Measurements from ENCODE around the gene EMILIN2.
"Not testable (repeated sequence)": the region's sequence is repeated elsewhere in the genome, so short reads cannot be mapped to it uniquely, and the experiment has no call there.

The EMILIN2 gene

GRCh38 chr18:2826581-2826980, 20.2 kb upstream of the EMILIN2 start:
- TF ChIP-seq, protein P1, sequence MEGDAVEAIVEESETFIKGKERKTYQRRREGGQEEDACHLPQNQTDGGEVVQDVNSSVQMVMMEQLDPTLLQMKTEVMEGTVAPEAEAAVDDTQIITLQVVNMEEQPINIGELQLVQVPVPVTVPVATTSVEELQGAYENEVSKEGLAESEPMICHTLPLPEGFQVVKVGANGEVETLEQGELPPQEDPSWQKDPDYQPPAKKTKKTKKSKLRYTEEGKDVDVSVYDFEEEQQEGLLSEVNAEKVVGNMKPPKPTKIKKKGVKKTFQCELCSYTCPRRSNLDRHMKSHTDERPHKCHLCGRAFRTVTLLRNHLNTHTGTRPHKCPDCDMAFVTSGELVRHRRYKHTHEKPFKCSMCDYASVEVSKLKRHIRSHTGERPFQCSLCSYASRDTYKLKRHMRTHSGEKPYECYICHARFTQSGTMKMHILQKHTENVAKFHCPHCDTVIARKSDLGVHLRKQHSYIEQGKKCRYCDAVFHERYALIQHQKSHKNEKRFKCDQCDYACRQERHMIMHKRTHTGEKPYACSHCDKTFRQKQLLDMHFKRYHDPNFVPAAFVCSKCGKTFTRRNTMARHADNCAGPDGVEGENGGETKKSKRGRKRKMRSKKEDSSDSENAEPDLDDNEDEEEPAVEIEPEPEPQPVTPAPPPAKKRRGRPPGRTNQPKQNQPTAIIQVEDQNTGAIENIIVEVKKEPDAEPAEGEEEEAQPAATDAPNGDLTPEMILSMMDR (IDR thresholded peaks at IDR 0.05), result no peak
- no peak for TF ChIP-seq ZFX (IDR thresholded peaks at IDR 0.05; ENCODE audit: borderline replicate concordance)
- H3K27ac ChIP-seq, result no peak overlapping the region

DNA sequence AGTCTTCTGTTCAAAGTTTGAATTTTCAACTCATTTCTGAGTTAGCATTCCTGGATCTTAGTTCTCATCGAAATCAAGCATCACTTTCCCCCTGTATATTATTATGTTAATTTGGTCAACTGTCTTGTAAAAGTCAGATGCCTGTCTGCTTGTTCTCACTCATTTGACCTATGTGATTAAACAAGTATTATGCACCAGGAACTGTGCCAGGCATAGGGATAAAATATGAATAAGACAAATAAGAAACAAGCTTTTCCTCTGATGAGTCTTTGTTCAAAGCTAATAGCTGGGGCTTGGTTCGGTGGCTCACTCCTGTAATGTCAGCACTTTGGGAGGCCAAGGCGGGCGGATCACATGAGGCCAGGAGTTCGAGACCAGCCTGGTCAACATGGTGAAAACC, 19.7 kb upstream of the EMILIN2 start:
- TF ChIP-seq, protein P1 (IDR thresholded peaks at IDR 0.05), result no peak
- no peak for TF ChIP-seq ZFX (IDR thresholded peaks at IDR 0.05; ENCODE audit: borderline replicate concordance)
- H3K27ac ChIP-seq, result no peak overlapping the region

GRCh38 chr18:2836118-2836517, 10.7 kb upstream of the EMILIN2 start:
- H3K27ac ChIP-seq, result not testable (repeated sequence)

- H3K27ac ChIP-seq, result not testable (repeated sequence)
Measured at GRCh38 chr18:2837290-2837689, 9.5 kb upstream of the EMILIN2 start.

- H3K27ac ChIP-seq, result no peak overlapping the region
- no peak for TF ChIP-seq ZFX (IDR thresholded peaks at IDR 0.05; ENCODE audit: borderline replicate concordance)
- TF ChIP-seq, protein P1 (IDR thresholded peaks at IDR 0.05), result no peak
Measured at GRCh38 chr18:2839202-2839601, 7.6 kb upstream of the EMILIN2 start.

GRCh38 chr18:2840521-2840920, 6.3 kb upstream of the EMILIN2 start:
- TF ChIP-seq, protein P1 (IDR thresholded peaks at IDR 0.05), result no peak
- TF ChIP-seq ZFX (IDR thresholded peaks at IDR 0.05; ENCODE audit: borderline replicate concordance), result no peak
- no peak overlapping the region for H3K27ac ChIP-seq

GRCh38 chr18:2843146-2843545, 3.7 kb upstream of the EMILIN2 start:
- TF ChIP-seq, protein P1 (IDR thresholded peaks at IDR 0.05), result no peak
- no peak for TF ChIP-seq ZFX (IDR thresholded peaks at IDR 0.05; ENCODE audit: borderline replicate concordance)
- H3K27ac ChIP-seq, result no peak overlapping the region

GRCh38 chr18:2845172-2845571, 1.6 kb upstream of the EMILIN2 start:
- H3K27ac ChIP-seq, result no peak overlapping the region
- TF ChIP-seq ZFX (IDR thresholded peaks at IDR 0.05; ENCODE audit: borderline replicate concordance), result no peak
- TF ChIP-seq, protein P1 (IDR thresholded peaks at IDR 0.05), result no peak

Measured in 22Rv1 (cell line).